ENCODE measurements around the gene UBE2G2. TPM values are rescaled to one million over a fixed set of nuclear protein-coding genes. Genes with fewer than 3 reads are reported as not detected.

Gene UBE2G2
- polyA plus RNA-seq, 3 donors, result 29.1 to 70.8 (median 41.5) TPM

GRCh38 chr21:44817914-44818639 is 16.5 kb upstream of the UBE2G2 start, which contains the start of gene SUMO3:
Gene SUMO3, minus strand, starts transcription at chr21:44818062. Its CDS starts 94 bp downstream, at chr21:44817968.
- no peak within 1 kb of the TSS for H3K27ac ChIP-seq (ENCODE audit: low read depth, low read length)
- WGBS, 3 donors, result 1% methylated on average over 68 to 106 of the region's 108 CpGs

DNA sequence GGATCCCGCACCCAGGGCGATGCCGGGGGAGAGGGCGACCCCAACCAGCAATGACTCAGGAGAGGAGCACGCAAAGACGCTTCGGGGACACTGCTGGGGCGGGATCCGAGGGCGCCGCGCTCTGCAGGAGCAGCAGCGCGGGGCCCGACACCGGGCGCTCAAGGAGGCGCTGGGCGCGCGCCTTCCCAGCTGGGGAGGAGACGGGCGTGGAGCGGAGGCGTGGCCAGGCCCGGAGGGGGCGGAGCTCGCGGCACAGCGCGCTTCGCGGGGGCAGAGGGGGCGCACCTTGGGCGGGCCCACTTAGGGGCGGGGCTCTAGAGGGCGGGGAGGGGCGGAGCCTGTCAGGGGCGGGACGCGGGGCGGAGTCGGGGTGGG is 15.9 kb upstream of the UBE2G2 start:
- 0 to 1% (median 1%) methylated on average over 22 to 38 of the region's 43 CpGs for WGBS, 3 donors
- no peak overlapping the region for H3K27ac ChIP-seq (ENCODE audit: low read depth, low read length)

DNA sequence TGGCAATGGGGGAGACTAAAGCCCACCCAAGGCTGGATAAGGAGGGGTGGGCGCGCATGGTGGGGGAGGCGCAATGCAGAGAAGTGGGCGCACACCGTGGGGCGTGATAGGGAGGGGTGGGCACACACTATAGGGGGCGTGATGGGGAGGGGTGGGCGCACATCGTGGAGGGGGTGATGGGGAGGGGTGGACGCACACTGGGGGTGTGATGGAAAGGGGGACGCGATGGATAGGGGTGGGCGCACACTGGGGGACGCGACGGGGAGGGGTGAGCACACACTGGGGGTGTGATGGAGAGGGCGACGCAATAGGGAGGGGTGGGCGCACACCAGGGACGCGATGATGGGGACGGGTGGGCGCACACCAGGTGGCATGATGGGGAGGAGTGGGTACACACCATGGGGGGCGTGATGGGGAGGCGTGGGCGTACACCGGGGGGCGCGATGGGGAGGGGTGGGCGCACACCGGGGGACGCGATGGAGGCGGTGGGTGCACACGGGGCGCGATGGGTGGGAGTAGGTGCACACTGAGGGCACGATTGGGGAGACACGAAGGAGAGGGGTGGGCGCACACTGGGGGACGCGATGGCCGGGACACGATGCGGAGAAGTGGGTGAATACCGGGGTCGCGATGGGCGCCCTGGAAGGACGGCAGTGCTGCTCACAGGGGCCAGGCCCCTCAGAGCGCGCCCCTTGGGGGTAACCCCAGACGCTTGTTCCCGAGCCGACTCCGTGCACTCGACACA is 15.3 kb upstream of the UBE2G2 start:
- no peak overlapping the region for H3K27ac ChIP-seq (ENCODE audit: low read depth, low read length)
- WGBS, 3 donors, result 57 to 61% (median 61%) methylated on average over 53 to 57 of the region's 57 CpGs

GRCh38 chr21:44815852-44816628 is 14.4 kb upstream of the UBE2G2 start:
- 66 to 79% (median 78%) methylated on average over 10 of the region's 10 CpGs for WGBS, 3 donors
- H3K27ac ChIP-seq (ENCODE audit: low read depth, low read length), result no peak overlapping the region

GRCh38 chr21:44815225-44815624 is 13.6 kb upstream of the UBE2G2 start:
- WGBS, 3 donors, result 86 to 93% (median 92%) methylated on average over 8 of the region's 8 CpGs
- H3K27ac ChIP-seq (ENCODE audit: low read depth, low read length), result no peak overlapping the region

DNA sequence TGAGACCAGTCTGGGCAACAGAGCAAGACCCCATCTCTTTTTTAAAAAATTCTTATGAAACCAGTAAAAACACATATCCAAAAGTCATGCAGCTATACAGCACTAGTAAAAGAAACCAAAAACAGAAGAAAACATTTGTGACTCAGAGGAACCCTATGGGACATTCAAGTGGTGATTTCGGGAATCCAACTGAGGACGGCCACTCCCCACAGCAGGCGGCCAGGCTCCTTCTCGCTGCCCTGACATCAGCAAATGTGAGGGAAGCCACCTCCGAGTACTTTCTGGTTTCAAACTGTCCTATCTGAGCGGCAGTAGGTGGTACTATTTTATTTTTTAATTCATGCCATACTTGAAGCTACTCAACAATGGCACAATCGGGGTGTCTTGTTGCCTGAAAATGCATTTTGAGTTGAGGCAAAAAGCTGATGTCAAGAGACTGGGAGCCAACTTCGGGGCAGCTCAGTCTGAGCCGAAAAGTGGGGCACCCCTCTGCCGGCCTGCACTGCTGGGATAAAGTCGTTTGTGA is 12.9 kb upstream of the UBE2G2 start:
- WGBS, 3 donors, result 60 to 81% (median 76%) methylated on average over 11 of the region's 11 CpGs

DNA sequence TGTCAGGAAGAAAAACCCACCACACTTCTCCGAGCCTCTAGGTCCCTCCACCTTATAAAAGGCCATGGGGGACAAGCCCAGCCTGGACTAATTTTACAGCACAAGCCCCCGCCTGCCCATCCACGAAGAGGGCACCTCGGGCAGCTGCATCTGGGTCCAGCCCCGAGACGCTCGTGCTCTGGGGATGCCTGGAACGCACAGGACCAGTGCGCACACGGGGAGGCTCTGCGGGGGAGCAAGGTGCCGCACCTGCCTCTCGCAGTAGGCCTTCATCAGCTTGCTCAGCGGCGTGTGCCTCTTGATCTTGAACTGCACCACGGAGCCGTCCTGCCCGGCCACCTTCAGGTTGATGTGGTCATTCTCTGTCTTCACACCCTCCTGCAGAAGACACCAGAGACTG is 12.1 kb upstream of the UBE2G2 start:
- 92 to 96% (median 95%) methylated on average over 17 to 18 of the region's 18 CpGs for WGBS, 3 donors
- no peak overlapping the region for H3K27ac ChIP-seq (ENCODE audit: low read depth, low read length)

More for the DNA sequence above, 12.9 kb upstream of the UBE2G2 start:
- no peak overlapping the region for H3K27ac ChIP-seq (ENCODE audit: low read depth, low read length)

DNA sequence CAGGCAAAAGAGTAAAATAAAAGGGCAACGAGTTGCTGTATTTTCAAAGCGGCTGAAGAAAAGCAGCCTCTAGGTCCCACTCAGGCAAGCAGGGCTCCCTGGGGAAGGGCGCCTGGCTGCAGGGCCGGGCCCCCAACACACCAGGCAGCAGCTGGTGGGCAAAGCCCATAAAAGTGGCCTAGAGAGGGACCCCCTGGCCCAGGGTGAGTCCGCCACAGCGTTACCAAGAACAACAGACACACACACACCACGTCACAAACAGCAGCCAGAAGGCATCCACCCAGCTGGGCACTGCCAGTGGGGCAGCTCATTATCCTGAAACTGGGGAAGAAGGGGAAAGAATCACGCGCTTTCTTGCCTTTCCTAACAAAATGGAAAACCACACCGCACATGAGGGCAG is 11.5 kb upstream of the UBE2G2 start:
- no peak overlapping the region for H3K27ac ChIP-seq (ENCODE audit: low read depth, low read length)
- 90 to 94% (median 93%) methylated on average over 10 of the region's 10 CpGs for WGBS, 3 donors

GRCh38 chr21:44812640-44813039 is 11.0 kb upstream of the UBE2G2 start:
- no peak overlapping the region for H3K27ac ChIP-seq (ENCODE audit: low read depth, low read length)
- 83 to 93% (median 90%) methylated on average over 14 of the region's 14 CpGs for WGBS, 3 donors

GRCh38 chr21:44810779-44811178 is 9.2 kb upstream of the UBE2G2 start:
- no peak overlapping the region for H3K27ac ChIP-seq (ENCODE audit: low read depth, low read length)
- 86 to 93% (median 92%) methylated on average over 6 of the region's 6 CpGs for WGBS, 3 donors

DNA sequence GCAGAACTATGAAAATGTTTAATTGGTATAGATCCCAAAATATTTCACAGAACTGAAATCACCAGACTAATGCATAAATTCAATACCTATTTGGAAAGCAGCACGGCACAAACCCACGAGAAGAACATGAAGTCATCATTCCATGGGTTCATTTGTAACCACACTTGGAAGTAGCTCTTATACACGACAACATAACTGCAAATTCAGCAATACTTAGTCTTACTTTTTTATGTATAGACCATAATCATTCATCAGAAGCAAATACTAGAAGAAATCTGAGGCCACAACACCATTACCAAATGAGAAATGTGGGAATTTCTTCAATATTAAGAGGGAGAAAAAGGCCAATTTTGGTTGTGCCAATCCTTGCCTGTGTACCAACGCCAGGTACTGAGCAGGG is 4.2 kb upstream of the UBE2G2 start:
- H3K27ac ChIP-seq (ENCODE audit: low read depth, low read length), result no peak overlapping the region
- 83 to 92% (median 86%) methylated on average over 4 of the region's 4 CpGs for WGBS, 3 donors

GRCh38 chr21:44805226-44805625 is 3.6 kb upstream of the UBE2G2 start:
- no peak overlapping the region for H3K27ac ChIP-seq (ENCODE audit: low read depth, low read length)
- 66 to 83% (median 80%) methylated on average over 4 of the region's 4 CpGs for WGBS, 3 donors

GRCh38 chr21:44804762-44805161 is 3.1 kb upstream of the UBE2G2 start:
- no peak overlapping the region for H3K27ac ChIP-seq (ENCODE audit: low read depth, low read length)
- WGBS, 3 donors, result 36 to 78% (median 71%) methylated on average over 6 of the region's 6 CpGs

- H3K27ac ChIP-seq (ENCODE audit: low read depth, low read length), result no peak overlapping the region
- WGBS, 3 donors, result 57 to 63% (median 58%) methylated on average over 3 of the region's 3 CpGs
These were observed 2.0 kb upstream of the UBE2G2 start for GRCh38 chr21:44803651-44804050.

DNA sequence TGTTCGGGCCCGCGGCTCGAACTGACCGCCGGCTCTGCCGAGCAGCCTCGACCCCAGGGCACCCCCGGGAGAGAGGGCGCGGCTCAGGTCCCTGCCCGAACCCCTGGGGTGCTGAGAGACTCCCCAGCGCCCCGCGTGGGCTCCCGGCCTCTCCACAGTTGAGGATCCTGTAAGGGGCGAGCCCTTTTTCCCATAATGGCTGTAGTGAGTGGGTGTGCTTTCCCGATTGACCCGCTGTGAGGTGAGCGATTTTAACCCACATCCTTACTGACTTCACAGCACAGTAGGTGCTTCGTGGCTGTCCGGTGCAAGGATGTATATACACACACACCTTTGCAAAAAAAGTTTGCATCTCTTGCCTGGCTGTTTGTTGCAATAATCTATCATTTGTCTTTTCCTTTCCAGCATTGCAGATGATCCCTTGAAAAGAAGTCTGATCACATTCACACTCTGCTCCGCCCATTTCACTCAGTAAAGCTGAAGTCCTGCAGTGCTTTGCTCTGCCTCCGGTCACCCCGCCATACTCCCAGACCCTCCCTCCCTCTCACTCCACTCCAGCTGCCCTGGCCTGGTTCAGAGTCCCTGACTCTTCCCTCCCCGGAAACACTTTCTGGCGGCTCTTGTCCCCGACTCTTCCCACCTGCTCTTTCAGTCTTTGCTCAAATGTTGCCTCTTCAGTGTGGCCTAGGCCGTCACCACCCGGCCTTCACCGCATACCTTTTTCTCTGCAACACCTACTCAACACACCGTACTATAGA is 955 bp upstream of the UBE2G2 start:
- WGBS, 3 donors, result 22 to 26% (median 25%) methylated on average over 32 of the region's 32 CpGs
- H3K27ac ChIP-seq (ENCODE audit: low read depth, low read length), result no peak overlapping the region

DNA sequence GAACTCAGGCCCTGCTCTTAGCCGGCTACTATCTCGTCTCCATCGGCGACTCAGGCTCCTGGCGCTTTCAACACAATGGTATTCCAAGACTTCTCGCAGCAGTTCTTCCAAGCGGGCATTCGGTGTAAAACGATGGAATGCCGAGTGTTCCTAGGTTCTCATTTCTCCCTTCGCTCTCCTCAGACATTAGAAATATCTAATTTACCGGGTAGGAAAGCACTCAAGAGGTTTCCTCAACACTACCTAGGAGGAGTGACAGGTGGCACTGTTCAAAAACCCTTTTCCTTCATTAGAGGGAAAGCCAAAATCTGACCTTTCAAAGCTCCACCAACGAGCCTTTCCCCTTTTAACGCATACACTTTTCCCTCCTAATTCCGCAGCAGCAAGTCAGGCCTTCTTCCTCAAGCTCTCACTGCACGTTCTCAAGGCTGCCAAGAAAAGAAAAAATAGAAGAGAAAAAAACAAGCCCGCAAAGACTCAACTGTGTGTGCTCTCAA is 601 bp downstream of the UBE2G2 start:
- WGBS, 3 donors, result 2 to 5% (median 3%) methylated on average over 17 of the region's 17 CpGs
- no peak overlapping the region for H3K27ac ChIP-seq (ENCODE audit: low read depth, low read length)

DNA sequence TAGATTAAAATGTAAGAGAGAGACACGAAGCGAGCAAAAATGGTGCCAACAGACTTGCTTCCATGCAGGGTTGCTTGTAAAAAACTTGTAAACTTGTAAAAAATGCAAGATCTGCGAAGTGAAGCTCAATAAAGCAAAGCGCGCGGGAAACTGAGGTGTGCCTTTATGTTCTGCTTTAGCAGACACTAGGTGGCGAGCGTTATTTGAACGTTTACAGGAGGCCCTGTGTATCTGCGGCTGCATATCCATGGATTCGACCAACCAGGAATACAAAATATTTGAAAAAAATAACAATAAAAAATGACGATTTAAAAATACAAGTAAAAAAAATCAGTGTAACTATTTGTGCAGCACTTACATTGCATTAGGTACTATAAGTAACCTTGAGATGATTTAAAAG is 1.5 kb downstream of the UBE2G2 start:
- WGBS, 3 donors, result 47 to 63% (median 47%) methylated on average over 12 of the region's 12 CpGs
- no peak overlapping the region for H3K27ac ChIP-seq (ENCODE audit: low read depth, low read length)

DNA sequence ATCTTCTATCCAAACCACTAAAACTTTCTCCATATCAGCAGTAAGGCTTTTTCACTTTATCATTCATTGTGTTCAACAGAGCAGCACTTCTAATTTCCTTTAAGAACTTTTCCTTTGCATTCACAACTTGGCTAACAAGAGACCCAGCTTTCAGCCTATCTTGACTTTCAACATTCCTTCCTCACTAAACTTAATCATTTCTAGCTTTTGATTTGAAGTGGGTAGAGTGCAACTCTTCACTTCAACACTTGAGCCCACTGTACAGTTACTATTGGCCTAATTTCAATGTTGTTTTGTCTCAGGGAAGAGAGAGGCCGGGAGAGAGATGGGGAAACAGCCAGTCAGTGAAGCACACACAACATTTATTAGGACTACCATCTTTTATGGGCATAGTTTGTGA is 2.0 kb downstream of the UBE2G2 start:
- H3K27ac ChIP-seq (ENCODE audit: low read depth, low read length), result no peak overlapping the region
- WGBS, 3 donors, result 62 to 76% (median 72%) methylated on average over 1 of the region's 1 CpG

Measured in adipose tissue (tissue), 3 donors.